Measurements from ENCODE around the gene LDB3.

Gene LDB3

DNA sequence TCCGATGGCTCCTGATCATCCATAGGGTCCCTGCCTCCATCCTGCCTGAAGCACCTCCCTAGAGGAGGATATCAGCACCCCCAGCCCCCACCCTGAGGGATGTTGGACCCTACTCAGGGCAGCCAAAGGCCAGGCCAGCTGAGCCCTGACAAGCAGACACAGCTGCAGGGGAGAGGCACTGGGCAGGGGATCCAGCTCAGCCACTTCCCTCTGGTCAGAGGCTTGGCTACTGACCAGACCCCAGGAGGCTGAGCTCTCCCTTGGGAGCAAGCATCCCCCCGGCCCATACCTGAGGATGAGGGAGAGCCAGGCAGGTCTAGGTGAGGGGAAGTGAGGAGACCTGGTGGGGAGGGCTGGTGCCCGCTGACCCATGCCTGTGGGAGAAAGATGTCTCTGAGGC is 6.6 kb downstream of the LDB3 start:
- Histone ChIP-seq H3K4me3 (ENCODE audit: low read depth, low read length) (no peak overlapping the region), H3K36me3 (ENCODE audit: control insufficient read depth in 2 of 2, insufficient read depth in 1 of 2, low read length in 2 of 2) (no peaks in the 10 kb centered on the region), H3K27ac (ENCODE audit: extremely low read depth, low read depth, low read length) (no peak overlapping the region), H3K9me3 (ENCODE audit: control insufficient read depth, insufficient read depth, low read depth, low read length) (no peaks in the 10 kb centered on the region), H3K4me1 (ENCODE audit: control insufficient read depth, insufficient read depth, low read length) (no peaks in the 10 kb centered on the region)
- ChIA-PET CTCF (interaction anchor here (0.9 kb wide), 1 partner anchor 14 kb away, joined by 3 read pairs; no protein-coding TSS in a partner anchor), POLR2A (no interaction called here)
- no peak for TF ChIP-seq ZNF157 (tag by site-specific recombination; IDR thresholded peaks at IDR 0.05)
- TF ChIP-seq ZBTB8A (tag by site-specific recombination; IDR thresholded peaks at IDR 0.05) = no peak
- TF ChIP-seq GLIS1 (tag by site-specific recombination; IDR thresholded peaks at IDR 0.05) = peak; percentile 52
- TF ChIP-seq ZNF391 (tag by site-specific recombination; IDR thresholded peaks at IDR 0.05; ENCODE audit: borderline replicate concordance, low read depth) = no peak
- no peak for TF ChIP-seq ZNF658 (tag by site-specific recombination; IDR thresholded peaks at IDR 0.05)

- Histone ChIP-seq H3K4me3 (ENCODE audit: low read depth, low read length) (no peak overlapping the region), H3K36me3 (ENCODE audit: control insufficient read depth in 2 of 2, insufficient read depth in 1 of 2, low read length in 2 of 2) (no peaks in the 10 kb centered on the region), H3K9me3 (ENCODE audit: control insufficient read depth, insufficient read depth, low read depth, low read length) (no peaks in the 10 kb centered on the region), H3K27ac (ENCODE audit: extremely low read depth, low read depth, low read length) (no peak overlapping the region), H3K4me1 (ENCODE audit: control insufficient read depth, insufficient read depth, low read length) (no peaks in the 10 kb centered on the region)
- TF ChIP-seq ZNF777 (tag by site-specific recombination; IDR thresholded peaks at IDR 0.05; ENCODE audit: borderline replicate concordance) (no peak), ZNF473 (tag by site-specific recombination; IDR thresholded peaks at IDR 0.05) (no peak), KLF16 (tag by site-specific recombination; IDR thresholded peaks at IDR 0.05) (no peak), ZBTB8A (tag by site-specific recombination; IDR thresholded peaks at IDR 0.05) (no peak), ZNF776 (tag by site-specific recombination; IDR thresholded peaks at IDR 0.05; ENCODE audit: borderline replicate concordance) (no peak), ZNF670 (tag by site-specific recombination; IDR thresholded peaks at IDR 0.05; ENCODE audit: low read depth) (no peak), ZNF449 (tag by site-specific recombination; IDR thresholded peaks at IDR 0.05) (no peak), ZNF792 (tag by site-specific recombination; IDR thresholded peaks at IDR 0.05) (no peak)
- POLR2A ChIA-PET = no interaction called here
- CTCF ChIA-PET = interaction anchor here (0.6 to 1.5 kb wide), 2 partner anchors 35 to 236 kb away, joined by 3 to 4 read pairs; no protein-coding TSS in a partner anchor
Measured at GRCh38 chr10:86677374-86677773, 9.1 kb downstream of the LDB3 start.

GRCh38 chr10:86678999-86679792 is 10.9 kb downstream of the LDB3 start:
- CTCF ChIA-PET = interaction anchor here (1.5 kb wide), 1 partner anchor 37 kb away, joined by 3 read pairs; no protein-coding TSS in a partner anchor
- no peak for TF ChIP-seq ZNF561 (tag by site-specific recombination; IDR thresholded peaks at IDR 0.05; ENCODE audit: borderline replicate concordance)
- no peak for TF ChIP-seq ZNF548 (tag by site-specific recombination; IDR thresholded peaks at IDR 0.05)
- TF ChIP-seq ZBTB8A (tag by site-specific recombination; IDR thresholded peaks at IDR 0.05) = no peak
- TF ChIP-seq ZNF112 (tag by site-specific recombination; IDR thresholded peaks at IDR 0.05) = no peak
- no peak for TF ChIP-seq ZNF354C (tag by site-specific recombination; IDR thresholded peaks at IDR 0.05; ENCODE audit: borderline replicate concordance, low read depth)
- no peak for TF ChIP-seq ZFP3 (tag by site-specific recombination; IDR thresholded peaks at IDR 0.05; ENCODE audit: low read depth)
- no peak for TF ChIP-seq ZNF221 (tag by site-specific recombination; IDR thresholded peaks at IDR 0.05; ENCODE audit: borderline replicate concordance)
- no peak for TF ChIP-seq ZIC2 (tag by site-specific recombination; IDR thresholded peaks at IDR 0.05)
- TF ChIP-seq ZNF837 (tag by site-specific recombination; IDR thresholded peaks at IDR 0.05) = no peak
- no peak for TF ChIP-seq ZNF223 (tag by site-specific recombination; IDR thresholded peaks at IDR 0.05)
- TF ChIP-seq ZNF449 (tag by site-specific recombination; IDR thresholded peaks at IDR 0.05) = no peak
- TF ChIP-seq YY2 (tag by site-specific recombination; IDR thresholded peaks at IDR 0.05) = no peak
- TF ChIP-seq ZNF785 (tag by site-specific recombination; IDR thresholded peaks at IDR 0.05) = no peak
- no peak for TF ChIP-seq ZNF18 (tag by site-specific recombination; IDR thresholded peaks at IDR 0.05)
- TF ChIP-seq, protein P1, sequence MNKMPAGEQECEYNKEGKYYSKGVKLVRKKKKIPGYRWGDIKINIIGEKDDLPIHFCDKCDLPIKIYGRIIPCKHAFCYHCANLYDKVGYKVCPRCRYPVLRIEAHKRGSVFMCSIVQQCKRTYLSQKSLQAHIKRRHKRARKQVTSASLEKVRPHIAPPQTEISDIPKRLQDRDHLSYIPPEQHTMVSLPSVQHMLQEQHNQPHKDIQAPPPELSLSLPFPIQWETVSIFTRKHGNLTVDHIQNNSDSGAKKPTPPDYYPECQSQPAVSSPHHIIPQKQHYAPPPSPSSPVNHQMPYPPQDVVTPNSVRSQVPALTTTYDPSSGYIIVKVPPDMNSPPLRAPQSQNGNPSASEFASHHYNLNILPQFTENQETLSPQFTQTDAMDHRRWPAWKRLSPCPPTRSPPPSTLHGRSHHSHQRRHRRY (tag by site-specific recombination; IDR thresholded peaks at IDR 0.05) = no peak

More at GRCh38 chr10:86678999-86679792, 10.9 kb downstream of the LDB3 start:
- POLR2A ChIA-PET = no interaction called here
- no peaks in the 10 kb centered on the region for H3K36me3 ChIP-seq (ENCODE audit: control insufficient read depth in 2 of 2, insufficient read depth in 1 of 2, low read length in 2 of 2)
- H3K4me3 ChIP-seq (ENCODE audit: low read depth, low read length) = no peak overlapping the region
- H3K27ac ChIP-seq (ENCODE audit: extremely low read depth, low read depth, low read length) = no peak overlapping the region
- H3K9me3 ChIP-seq (ENCODE audit: control insufficient read depth, insufficient read depth, low read depth, low read length) = no peaks in the 10 kb centered on the region
- no peaks in the 10 kb centered on the region for H3K4me1 ChIP-seq (ENCODE audit: control insufficient read depth, insufficient read depth, low read length)
